Activated CD4-positive, alpha-beta T cell treated with anti-CD3 and anti-CD28 coated beads for 1 hour (primary cell): ENCODE data around the gene CMTM4.
"Not testable (repeated sequence)": the region's sequence is repeated elsewhere in the genome, so short reads cannot be mapped to it uniquely, and the experiment has no call there.

Experiments used
- DNase-seq: peaks from one replicate; pipeline ENCODE4 v3.0.0-alpha.2; 2020

CMTM4 gene

DNA sequence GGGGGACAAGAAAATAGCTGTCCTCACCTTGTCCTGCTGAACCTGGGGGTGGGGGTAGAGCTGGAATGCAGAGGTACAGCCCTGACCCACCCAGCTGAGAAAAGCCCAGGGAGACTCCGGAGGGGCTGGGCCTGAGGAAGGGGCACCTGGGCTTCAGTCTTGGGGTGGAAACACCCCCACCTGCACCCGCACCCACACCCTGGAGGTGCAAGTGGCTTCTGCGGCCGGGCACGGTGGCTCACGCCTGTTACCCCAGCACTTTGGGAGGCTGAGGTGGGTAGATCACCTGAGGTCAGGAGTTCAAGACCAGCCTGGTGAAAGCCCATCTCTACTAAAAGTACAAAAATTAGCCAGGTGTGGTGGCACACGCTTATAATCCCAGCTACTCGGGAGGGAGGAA lies 84.6 kb downstream of the CMTM4 start:
- DNase-seq = not testable (repeated sequence)

- no peak for DNase-seq
Measured at GRCh38 chr16:66610111-66610820, 86.3 kb downstream of the CMTM4 start.

DNA sequence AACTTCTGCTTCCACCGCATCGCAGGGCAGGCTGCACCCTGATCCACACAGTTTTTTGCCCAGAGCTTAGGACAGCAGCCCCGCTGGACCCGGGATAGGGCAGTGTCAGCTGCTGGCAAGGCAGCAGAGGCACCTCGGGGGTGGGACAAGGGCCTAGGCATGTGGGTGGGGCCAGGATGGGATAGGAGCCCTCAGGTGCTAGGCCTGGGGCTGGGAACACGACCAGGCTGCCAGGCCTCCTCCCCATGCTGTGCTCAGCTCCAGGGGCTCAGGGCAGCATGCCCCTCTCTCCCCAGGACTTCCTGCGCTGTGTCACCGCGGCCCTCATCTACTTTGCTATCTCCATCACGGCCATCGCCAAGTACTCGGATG lies 87.4 kb downstream of the CMTM4 start:
- DNase-seq = no peak

DNA sequence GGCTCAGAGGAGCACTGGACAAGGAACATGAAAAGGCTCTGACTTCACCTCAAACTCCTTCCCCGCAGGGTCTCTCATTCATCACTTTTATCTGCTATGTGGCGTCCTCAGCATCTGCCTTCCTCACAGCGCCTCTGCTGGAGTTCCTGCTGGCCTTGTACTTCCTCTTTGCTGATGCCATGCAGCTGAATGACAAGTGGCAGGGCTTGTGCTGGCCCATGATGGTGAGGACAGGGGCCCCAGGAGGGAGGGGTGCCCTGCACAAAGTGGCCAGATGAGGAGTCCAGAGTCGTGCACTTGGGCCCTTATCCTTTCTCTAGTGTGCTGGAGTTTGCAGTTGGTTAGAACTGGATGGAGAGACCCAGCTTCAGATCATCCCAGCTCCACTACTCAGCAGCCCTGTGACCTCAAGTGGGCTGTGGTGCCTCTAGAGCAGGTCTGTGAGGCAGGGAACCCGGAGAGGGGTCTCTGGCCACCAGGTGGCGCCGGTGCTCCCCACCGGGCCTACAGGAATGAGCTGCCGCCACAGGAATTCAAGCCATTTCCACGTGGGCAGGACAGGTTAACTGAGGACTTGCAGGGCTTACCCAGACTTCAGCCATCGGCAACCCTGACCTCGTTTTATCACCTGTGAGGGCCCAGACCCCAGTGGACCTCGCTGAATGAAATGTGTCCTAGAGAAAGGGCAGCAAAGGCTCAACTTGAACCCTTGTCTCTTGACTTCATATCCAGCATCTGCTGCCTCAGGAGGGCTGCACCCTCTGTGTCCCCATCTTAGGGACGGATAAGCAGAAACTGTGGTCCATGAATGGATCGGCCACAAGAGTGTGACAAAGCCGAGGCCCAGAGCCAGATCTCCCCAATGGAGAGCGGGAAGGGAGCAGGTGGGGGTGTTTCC lies 88.1 kb downstream of the CMTM4 start:
- DNase-seq = peak; percentile 72

DNA sequence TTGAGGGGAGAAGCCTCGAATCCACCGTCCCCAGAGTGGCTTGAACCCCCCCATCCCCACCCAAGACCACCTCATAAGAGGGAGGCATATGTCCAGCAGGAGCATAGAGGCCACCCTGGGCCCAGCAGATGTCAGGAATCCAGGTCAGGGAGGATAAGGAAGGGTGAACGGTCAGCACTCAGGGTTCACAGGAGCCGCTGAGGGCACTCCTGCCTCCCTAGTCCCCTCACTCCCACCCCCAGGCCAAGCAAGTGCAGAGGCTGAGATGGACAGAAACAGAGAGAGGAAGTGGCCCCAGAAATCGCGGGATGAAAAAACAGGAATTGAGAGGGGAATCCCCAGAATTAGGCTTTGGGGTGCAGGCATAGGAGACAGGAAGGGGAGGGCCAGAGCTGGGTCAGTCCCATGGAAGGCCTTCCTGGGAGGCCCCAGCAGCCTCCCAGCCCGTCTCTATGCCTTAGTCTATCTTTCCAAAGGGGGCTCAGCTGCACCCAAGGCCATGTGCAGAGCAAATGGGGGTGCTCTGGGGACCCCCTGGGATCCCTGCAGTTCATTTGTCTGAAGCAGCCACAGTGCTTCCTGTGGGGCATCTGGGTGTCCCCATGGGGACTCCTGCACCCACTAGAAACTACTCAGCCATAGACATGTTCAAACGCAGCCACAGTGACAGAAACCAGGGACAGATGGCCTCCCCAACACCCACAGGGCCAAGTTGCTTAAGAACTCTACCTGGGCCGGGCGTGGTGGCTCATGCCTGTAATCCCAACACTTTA lies 90.4 kb downstream of the CMTM4 start:
- DNase-seq = no peak

DNA sequence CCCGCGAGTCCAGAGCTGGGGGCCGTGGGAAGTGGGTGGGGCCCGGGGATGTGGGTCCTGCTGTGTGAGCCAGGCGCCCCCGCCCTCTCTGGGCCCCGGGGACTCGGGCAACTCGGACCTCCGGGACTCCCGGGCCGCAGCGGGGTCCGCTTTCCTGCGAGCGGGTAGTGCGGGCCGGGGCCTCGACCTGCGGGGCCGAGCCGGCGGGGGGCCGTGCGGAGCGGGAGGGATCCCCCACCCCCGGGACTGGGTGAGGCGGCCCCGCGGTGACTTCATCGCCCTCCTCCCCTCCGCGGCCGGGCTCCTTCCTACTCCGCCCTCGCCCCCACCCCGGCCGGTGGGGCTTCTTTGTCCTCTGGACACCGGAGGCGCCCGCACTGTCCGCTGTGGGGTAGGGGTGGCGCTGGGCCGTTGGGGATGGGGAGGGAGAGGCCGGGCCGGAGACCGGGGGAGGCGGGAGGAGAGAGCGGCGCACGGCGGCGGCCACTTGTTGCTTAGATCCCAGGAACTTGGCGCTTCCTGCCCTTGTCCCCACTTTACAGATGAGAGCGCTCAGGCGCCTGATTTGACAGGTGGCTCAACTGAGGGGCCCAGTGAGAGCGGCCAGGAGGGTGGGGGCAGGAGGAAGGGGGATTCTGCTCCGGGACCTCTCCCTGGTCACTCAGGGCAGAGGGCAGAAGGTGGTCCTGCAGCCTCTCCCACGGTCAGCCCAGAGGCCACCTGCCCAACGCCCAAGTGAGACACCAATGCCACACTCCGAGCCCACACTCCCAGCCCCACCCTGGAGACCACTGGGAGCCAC lies 91.2 kb downstream of the CMTM4 start:
- DNase-seq = no peak

DNA sequence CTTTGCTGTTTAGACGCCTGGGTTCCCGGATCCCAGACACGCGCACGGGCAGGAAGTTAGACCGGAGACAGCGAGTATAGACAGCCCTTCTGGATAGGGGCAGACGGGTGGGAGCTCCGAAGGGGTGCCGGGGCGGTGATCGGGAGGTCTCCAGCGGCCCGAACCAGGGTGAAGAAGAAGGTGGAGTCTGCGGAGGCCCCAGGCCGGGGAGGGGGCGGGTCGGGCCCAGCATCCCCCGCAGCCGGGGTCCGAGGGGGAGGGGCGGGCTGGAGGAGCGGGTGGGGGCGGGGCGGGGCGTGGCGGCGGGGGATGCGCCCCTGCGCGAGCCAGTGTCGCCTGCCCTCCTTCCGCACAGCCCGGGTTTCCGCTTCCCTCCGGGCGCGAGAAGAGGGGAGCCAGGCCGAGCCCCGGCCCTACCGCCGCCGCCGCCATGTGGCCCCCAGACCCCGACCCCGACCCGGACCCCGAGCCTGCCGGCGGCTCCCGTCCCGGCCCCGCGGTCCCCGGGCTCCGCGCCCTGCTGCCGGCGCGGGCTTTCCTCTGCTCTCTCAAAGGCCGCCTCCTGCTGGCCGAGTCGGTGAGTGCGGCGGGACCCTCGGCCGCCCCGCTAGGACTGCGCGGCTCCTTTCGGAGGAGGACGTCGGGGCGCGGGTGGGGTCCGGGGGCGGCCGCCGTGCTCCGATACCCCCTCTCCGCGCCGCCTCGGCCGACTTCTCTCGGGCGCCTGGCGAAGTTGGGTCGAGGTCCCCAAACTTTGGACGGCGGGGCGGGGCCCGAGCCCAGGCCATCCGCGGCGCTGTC lies 92.0 kb downstream of the CMTM4 start, which contains the start of gene CMTM3:
CMTM3 (plus strand) TSS at position 329 of the 801 bp plus-strand sequence; CDS start at position 431, 102 bp downstream.
- DNase-seq = peak; percentile 63

DNA sequence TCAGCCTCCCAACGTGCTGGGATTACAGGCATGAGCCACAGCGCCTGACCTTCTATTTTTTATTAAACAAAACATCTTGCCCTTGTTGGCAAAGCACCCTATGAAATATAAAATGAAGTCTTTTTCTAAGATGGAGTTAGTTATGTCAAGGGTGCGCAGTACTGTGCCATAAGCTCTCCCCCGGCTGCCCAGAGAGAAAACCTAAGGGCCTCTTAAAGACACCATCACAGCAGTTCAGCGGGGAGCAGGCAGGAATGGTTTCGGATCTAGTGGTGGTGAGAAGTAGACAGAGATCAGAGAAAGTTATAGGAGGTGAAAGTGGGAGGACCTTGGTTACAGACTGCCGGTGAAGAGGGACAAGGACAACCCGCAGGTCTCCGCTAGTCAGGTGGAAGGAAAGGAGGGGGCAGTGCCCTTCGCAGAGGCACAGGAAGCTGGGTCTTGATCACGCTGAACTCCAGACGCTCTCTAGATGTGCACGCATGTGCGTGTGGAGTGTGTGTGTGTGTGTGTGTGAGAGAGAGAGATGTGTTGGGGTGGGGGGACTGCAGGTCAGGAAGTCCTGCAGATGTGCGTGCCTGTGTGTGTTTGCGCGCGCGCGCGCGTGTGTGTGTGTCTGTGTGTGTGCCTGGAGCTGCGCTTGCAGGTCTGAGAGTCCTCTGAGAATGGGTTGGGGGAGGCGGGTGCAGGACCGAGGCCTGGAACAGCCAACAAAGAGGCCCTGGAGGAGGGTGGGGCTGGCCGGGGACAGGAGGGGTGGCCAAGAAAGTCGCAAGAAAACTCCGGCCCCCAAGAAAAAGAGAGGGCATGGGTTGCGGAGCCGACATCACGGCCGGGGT lies 92.8 kb downstream of the CMTM4 start:
- peak; percentile 51 for DNase-seq

GRCh38 chr16:66601471-66601870 lies 95.1 kb downstream of the CMTM4 start:
- no peak for DNase-seq

GRCh38 chr16:66600477-66600876 lies 96.1 kb downstream of the CMTM4 start:
- DNase-seq = no peak

DNA sequence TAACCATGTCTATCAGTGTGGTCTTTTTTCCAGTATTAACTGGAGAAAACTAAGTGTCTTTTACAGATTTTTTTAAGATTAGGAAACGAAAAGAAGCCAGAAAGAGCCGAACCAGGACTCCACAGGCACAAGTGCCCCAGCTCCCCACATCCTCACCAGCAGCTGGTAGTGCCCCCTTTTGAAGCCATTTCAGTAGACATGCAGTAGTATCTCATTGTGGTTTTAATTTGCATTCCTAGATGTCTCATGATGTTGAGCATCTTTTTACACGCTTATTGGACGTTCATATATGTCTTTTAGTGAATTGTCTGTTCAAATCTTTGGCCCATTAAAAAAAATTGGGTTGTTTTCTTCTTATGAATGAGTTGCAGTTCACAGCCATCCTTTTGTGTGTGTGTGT lies 96.8 kb downstream of the CMTM4 start:
- DNase-seq = no peak

GRCh38 chr16:66598111-66598510 lies 98.4 kb downstream of the CMTM4 start:
- DNase-seq = no peak

DNA sequence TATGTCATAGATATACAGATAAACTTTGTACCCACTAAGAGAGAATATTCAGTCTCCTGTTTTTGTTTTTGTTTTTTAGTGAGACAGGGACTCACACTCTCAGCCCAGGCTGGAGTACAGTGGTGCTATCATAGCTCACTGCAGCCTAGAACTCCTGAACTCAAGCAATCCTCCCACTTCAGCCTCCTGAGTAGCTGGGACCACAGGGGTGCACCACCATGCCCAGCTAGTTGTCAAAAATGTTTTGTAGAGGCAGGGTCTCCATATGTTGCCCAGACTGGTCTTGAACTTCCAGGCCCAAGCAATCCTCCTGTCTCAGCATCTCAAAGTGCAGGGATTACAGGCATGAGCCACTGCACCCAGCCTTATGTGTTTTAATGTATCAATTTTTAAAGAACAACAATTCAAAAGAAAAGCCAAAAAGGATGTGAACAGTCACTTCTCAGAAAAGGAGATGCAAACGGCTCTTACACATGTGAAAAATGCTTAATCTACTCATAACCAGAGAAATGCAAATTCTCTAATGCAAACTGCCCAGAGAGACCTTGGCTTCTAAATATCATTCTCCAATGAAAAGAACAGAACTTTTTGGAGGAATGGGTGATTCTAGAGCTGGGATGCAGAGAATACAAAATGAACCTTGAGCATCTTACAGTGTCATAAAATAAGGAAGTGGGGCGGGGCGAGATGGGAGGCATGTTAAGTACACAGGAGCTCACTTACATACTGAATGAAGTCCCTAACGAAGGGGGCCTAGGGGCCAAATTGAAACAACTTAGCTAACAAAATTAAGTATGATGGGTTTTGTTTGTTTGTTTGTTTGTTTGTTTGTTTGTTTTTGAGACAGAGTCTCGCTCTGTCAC lies 99.3 kb downstream of the CMTM4 start:
- no peak for DNase-seq

GRCh38 chr16:66596559-66596958 lies 100.0 kb downstream of the CMTM4 start:
- DNase-seq = not testable (repeated sequence)

GRCh38 chr16:66594739-66595138 lies 101.8 kb downstream of the CMTM4 start:
- no peak for DNase-seq

GRCh38 chr16:66592814-66593213 lies 103.7 kb downstream of the CMTM4 start:
- DNase-seq = no peak

DNA sequence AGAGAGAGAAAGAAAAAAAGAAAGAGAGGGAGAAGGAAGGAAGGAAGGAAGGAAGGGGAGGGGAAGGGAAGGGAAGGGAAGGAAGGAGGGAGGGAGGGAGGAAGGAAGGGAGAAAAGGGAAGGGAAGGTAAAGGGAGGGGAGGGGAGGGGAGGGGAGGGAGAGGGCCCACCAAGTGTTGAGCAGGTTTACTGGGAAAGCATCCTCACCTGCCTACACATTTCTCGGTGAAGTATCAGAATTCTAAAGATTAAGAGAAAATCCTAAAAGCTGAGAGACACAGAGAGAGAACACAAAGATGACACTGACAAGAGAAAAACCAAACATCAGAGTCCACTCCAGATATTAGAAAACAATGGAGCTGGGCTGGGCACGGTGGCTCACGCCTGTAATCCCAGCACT lies 104.3 kb downstream of the CMTM4 start:
- DNase-seq = no peak

- DNase-seq = no peak
Measured at GRCh38 chr16:66591018-66591417, 105.5 kb downstream of the CMTM4 start.

GRCh38 chr16:66590322-66590721 lies 106.2 kb downstream of the CMTM4 start:
- no peak for DNase-seq
